HepG2 (cell line): ENCODE results near the gene SKIDA1. TPM values are rescaled to one million over a fixed set of nuclear protein-coding genes. Genes with fewer than 3 reads are reported as not detected.

Experiments used
- ARNTL ChIP-seq: sonication (generic); formaldehyde crosslinking; IDR thresholded peaks from 2 replicates; pipeline ENCODE4 v1.4.0; 2020; ENCODE audit warnings: mild to moderate bottlenecking, missing genetic modification reagents
- DDIT3 ChIP-seq: sonication (generic); formaldehyde crosslinking; IDR thresholded peaks from 2 replicates; pipeline ENCODE4 v1.4.0; 2020; ENCODE audit warnings: mild to moderate bottlenecking, missing genetic modification reagents
- FOXC1 ChIP-seq: sonication (generic); formaldehyde crosslinking; IDR thresholded peaks from 2 replicates; pipeline ENCODE4 v1.8.0; 2022; ENCODE audit warnings: mild to moderate bottlenecking, missing genetic modification reagents, borderline replicate concordance
- GPBP1L1 ChIP-seq: sonication (generic); formaldehyde crosslinking; IDR thresholded peaks from 2 replicates; pipeline ENCODE4 v1.5.0; 2020; ENCODE audit warnings: mild to moderate bottlenecking, missing genetic modification reagents
- KIAA2018 ChIP-seq: sonication (generic); formaldehyde crosslinking; IDR thresholded peaks from 2 replicates; pipeline ENCODE4 v1.5.0; 2020; ENCODE audit warnings: mild to moderate bottlenecking, missing genetic modification reagents, borderline replicate concordance
- MAF1 ChIP-seq: sonication (generic); formaldehyde crosslinking; IDR thresholded peaks from 2 replicates; pipeline ENCODE4 v1.5.0; 2020; ENCODE audit warnings: missing genetic modification reagents, borderline replicate concordance
- MEIS2 ChIP-seq: sonication (generic); formaldehyde crosslinking; IDR thresholded peaks from 2 replicates; pipeline ENCODE4 v1.9.0; 2021; ENCODE audit warnings: mild to moderate bottlenecking, missing genetic modification reagents
- MXD4 ChIP-seq: IDR thresholded peaks from 2 replicates; pipeline ENCODE4 v1.6.1; 2016; ENCODE audit warnings: mild to moderate bottlenecking, missing biosample characterization, missing genetic modification reagents
- NFYC ChIP-seq: IDR thresholded peaks from 2 replicates; pipeline ENCODE4 v1.6.1; 2016; ENCODE audit warnings: missing genetic modification reagents, missing compliant biosample characterization
- PCBP1 ChIP-seq: fragments of 200-400 bp; formaldehyde crosslinking; IDR thresholded peaks from 2 replicates; pipeline ENCODE4 v1.6.1; 2017; ENCODE audit warnings: mild to moderate bottlenecking, low read depth, low read length, borderline replicate concordance
- POLR2AphosphoS5 ChIP-seq: IDR thresholded peaks from 2 replicates; pipeline ENCODE4 v1.6.1; 2012; ENCODE audit warnings: low read depth, low read length
- ZMAT5 ChIP-seq: sonication (generic); formaldehyde crosslinking; IDR thresholded peaks from 2 replicates; pipeline ENCODE4 v1.5.0; 2020; ENCODE audit warnings: mild to moderate bottlenecking, low read depth, missing genetic modification reagents, borderline replicate concordance
- ZNF274 ChIP-seq: sonication (generic); formaldehyde crosslinking; IDR thresholded peaks from 2 replicates; pipeline ENCODE4 v1.5.1; 2020; ENCODE audit warnings: mild to moderate bottlenecking, missing genetic modification reagents
- ZNF530 ChIP-seq: sonication (generic); formaldehyde crosslinking; IDR thresholded peaks from 2 replicates; pipeline ENCODE4 v1.5.0; 2020; ENCODE audit warnings: low read depth, mild to moderate bottlenecking, missing genetic modification reagents
- ZNF619 ChIP-seq: sonication (generic); formaldehyde crosslinking; IDR thresholded peaks from 2 replicates; pipeline ENCODE4 v1.4.0; 2020; ENCODE audit warnings: mild to moderate bottlenecking, missing genetic modification reagents
- ZNF704 ChIP-seq: sonication (generic); formaldehyde crosslinking; IDR thresholded peaks from 2 replicates; pipeline ENCODE4 v1.8.1; 2023; ENCODE audit warnings: mild to moderate bottlenecking, inconsistent platforms, moderate library complexity, missing genetic modification reagents, borderline replicate concordance
- ZNF75D ChIP-seq: sonication (generic); formaldehyde crosslinking; IDR thresholded peaks from 2 replicates; pipeline ENCODE4 v1.8.1; 2023; ENCODE audit warnings: missing genetic modification reagents, mild to moderate bottlenecking, borderline replicate concordance
- polyA plus RNA-seq, 8 experiments: library from polyadenylated mRNA; depleted of rRNA in 3 of 8; stranded (reverse) in 7 of 8; unstranded in 1 of 8; fragments of >200 nt; fragmentation: Illumina TruSeq in 4 of 8; extraction: Trizol in 4 of 8; gene quantifications; 2 replicates each; pipeline versions ENCODE4 v1.2.1 to v1.2.3, GENCODE V29; 2011 to 2016; ENCODE audit warnings: low read depth in 4 of 8, missing spikeins in 1 of 8, mixed read lengths in 1 of 8; ENCODE audit not compliant: insufficient read depth in 1 of 8
- total RNA-seq, 5 experiments: library from RNA; depleted of rRNA; stranded (reverse); fragments of >200 nt; fragmentation: Illumina TruSeq; extraction: Trizol; gene quantifications; 2 replicates each; pipeline ENCODE4 v1.2.3, GENCODE V29; 2016; ENCODE audit warnings: low read depth in 1 of 5

Gene SKIDA1
- total and polyA plus RNA-seq, 2 of the 13 experiments (the other 11 are each of a cell fraction or from before 2014, with no cell fraction given) = 0.73 to 1.5 TPM

GRCh38 chr10:21496343-21497176 is 28.9 kb downstream of the SKIDA1 start (continued):
- 0 out of 2 replicates have a peak, but pooled peaks have one; percentile 25 for TF ChIP-seq ZNF704 (CRISPR knock-in tag)
- TF ChIP-seq GPBP1L1 (CRISPR knock-in tag) = no peak
- TF ChIP-seq ZNF530 (CRISPR knock-in tag) = 0 out of 2 replicates have a peak, but pooled peaks have one; percentile 34
- no peak for TF ChIP-seq DDIT3 (CRISPR knock-in tag)
- TF ChIP-seq ZNF274 (CRISPR knock-in tag) = peak; percentile 81; the same call in 1 of the 2 replicates
- no peak for TF ChIP-seq ZNF75D
- TF ChIP-seq ARNTL (CRISPR knock-in tag) = peak; percentile 42; the same call in 1 of the 2 replicates
- 0 out of 2 replicates have a peak, but pooled peaks have one; percentile 77 for TF ChIP-seq FOXC1
- TF ChIP-seq NFYC = no peak
- peak; percentile 49; the same call in 1 of the 2 replicates for TF ChIP-seq MXD4
- TF ChIP-seq POLR2AphosphoS5 = no peak; the same call in 1 of the 2 replicates
- peak; percentile 76; the same call in 1 of the 2 replicates for TF ChIP-seq ZNF619
- TF ChIP-seq MEIS2 (CRISPR knock-in tag) = no peak; the same call in 1 of the 2 replicates
- no peak for TF ChIP-seq ZMAT5 (CRISPR knock-in tag)
- TF ChIP-seq KIAA2018 (CRISPR knock-in tag) = no peak
- no peak; the same call in 1 of the 2 replicates for TF ChIP-seq PCBP1
- TF ChIP-seq MAF1 (CRISPR knock-in tag) = peak; percentile 91
